GM12873 (cell line): ENCODE results near the gene RBKS.

Experiments used
- TF ChIP-seq, protein P1 (sequence below): IDR thresholded peaks from 2 replicates; pipeline ENCODE4 v1.5.1; 2012; ENCODE audit warnings: low read depth, mild to moderate bottlenecking, moderate library complexity, low read length, control low read depth; ENCODE audit not compliant: insufficient read depth; ENCODE audit errors: missing control alignments

Gene RBKS

DNA sequence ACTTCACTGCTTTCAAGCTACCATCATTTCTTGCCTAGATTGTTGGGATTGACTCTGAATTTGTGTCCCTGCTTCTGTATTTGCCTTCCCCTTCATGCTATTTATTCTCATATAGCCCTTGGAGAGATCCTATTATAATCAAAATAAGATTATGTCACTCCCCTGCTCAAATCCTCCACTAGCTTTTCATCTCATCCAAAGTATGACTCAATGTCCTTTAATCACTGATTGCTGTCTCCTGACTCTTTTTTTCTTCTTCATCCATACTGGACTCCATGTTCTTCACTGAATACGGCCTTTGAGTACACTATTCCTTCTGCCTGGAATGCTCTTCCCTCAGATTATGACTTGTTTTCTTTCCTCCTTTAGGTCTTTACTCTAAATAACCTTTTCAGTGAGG, 5.0 kb downstream of the RBKS start:
- TF ChIP-seq, protein P1, sequence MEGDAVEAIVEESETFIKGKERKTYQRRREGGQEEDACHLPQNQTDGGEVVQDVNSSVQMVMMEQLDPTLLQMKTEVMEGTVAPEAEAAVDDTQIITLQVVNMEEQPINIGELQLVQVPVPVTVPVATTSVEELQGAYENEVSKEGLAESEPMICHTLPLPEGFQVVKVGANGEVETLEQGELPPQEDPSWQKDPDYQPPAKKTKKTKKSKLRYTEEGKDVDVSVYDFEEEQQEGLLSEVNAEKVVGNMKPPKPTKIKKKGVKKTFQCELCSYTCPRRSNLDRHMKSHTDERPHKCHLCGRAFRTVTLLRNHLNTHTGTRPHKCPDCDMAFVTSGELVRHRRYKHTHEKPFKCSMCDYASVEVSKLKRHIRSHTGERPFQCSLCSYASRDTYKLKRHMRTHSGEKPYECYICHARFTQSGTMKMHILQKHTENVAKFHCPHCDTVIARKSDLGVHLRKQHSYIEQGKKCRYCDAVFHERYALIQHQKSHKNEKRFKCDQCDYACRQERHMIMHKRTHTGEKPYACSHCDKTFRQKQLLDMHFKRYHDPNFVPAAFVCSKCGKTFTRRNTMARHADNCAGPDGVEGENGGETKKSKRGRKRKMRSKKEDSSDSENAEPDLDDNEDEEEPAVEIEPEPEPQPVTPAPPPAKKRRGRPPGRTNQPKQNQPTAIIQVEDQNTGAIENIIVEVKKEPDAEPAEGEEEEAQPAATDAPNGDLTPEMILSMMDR = no peak

DNA sequence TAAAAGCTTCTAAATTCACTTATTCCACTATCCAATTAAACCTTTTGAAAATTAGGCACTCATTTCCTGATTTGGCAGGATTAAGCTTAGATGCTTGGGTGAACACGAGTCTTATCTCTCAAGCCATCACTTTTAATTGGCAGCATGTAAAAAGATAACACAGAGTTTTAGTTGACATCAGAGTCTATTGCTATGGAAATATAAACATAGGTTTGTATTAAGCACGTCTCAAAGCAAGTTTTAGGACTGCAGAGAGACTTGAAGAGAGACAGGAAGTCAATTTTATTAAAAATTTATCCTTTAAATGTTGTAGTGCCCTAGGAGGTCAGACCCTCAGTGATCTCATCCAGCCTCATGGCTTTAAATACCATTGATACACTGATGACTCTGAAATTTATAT, 5.6 kb downstream of the RBKS start:
- TF ChIP-seq, protein P1 = no peak

DNA sequence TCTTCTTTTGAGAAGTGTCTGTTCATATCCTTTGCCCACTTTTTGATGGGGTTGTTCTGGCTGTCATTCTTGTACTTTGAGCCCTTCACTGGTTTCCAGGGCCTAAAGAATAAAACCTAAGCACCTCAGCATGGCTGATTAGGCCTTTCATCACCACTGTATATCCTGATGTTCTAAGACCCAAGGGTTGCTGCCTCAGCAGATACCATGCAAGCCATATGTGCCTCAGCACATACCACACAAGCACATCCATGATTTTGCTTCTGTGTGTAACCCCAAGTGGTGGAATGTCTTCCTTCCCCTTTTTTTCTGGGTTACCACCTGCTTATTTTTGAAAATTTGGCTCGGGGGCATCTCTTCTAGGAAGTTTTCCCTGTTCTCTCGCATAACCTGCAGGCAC, 11.4 kb downstream of the RBKS start:
- TF ChIP-seq, protein P1 = no peak

DNA sequence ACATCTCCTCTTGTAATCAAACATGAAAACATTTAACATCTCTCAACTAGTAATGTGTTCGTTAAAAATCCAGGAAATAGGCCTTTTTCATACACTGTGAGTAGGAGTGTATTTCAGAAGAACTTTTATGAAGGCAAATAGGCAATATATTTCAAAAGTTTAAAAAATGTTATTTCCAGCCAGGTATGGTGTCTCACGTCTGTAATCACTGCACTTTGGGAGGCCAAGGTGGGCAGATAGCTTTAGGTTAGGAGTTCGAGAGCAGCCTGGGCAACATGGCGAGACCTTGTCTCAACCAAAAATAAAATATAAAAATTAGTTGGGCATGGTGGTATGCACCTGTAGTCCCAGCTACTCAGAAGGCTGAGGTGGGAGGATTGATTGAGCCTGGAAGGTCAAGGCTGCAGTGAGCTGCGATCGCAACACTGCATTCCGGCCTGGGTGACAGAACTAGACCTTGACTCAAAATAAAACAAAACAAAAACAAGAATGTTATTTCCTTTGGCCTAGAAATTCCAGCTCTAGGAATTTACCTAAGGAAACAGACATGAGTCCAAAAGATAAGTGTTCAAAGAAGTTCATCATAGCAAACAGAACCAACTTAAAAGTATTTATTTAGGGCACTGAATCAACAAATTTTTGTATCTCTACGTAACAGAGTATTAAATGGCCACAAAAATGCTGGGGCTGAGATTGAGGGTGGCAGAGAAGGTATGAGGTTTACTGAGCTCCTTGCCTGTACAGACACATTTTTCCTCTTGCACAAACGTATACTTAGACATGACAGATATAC, 14.9 kb downstream of the RBKS start:
- TF ChIP-seq, protein P1 = no peak

DNA sequence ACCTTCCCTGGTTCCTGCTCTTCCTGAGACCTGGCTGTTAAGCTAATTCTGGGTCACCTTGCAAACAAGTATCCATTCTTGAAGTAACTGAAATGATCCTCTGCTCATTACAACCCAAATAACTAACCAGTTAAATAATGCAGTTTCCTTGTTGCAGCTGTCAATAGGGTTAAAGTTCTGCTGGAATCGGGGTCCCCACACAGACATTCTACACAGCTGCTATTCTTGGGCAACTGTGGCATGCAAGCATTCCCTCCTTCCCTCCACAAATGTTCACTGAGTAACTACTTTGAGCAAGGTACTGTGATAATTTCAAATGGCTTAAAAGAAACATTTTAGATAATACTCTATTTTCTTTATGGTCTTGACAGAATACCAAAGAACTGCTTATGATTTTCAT, 17.1 kb downstream of the RBKS start:
- TF ChIP-seq, protein P1 = no peak

DNA sequence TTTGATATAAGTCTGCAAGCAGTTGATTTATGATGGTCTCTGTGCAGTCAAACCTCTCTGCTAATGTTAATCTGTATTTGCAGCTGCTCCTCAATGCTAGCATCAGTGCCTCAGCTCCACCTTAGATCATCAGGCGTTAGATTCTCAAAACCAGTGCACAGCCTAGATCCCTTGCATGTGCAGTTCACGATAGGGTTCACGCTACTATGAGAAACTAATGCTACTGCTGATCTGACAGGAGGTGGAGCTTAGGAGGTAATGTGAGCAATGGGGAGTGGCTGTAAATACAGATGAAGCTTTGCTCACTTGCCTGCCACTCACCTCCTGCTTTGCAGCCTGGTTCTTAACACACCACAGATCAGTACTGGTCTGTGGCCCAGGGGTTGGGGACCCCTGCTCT, 18.4 kb downstream of the RBKS start:
- TF ChIP-seq, protein P1 = no peak

DNA sequence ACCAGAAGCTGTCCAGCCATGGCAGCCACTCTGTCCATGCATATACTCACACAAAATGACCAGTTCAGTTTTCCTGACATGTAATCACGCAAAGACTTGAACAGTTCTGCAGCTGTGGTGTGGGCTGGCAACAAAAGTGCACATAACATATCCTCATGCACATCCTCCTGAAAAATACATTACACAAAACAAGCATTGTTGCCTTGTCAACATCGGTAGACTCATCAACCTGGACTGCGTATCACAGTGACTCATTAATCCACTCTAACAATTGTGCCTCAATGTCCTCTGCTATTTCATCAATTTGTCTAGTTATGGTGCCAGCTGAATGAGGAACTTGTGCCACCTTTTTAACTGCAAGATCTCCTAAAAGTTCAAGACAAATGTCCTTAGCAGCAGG, 19.5 kb downstream of the RBKS start:
- TF ChIP-seq, protein P1 = no peak
